Midbrain (tissue), 1 donor: ENCODE data around the gene POLR2F.
"Not testable (repeated sequence)": the region's sequence is repeated elsewhere in the genome, so short reads cannot be mapped to it uniquely, and the experiment has no call there.

Source experiments
- DNase-seq: peaks from one replicate; lab custom pipeline; 2025; lab: John Stamatoyannopoulos, UW

The POLR2F gene

DNA sequence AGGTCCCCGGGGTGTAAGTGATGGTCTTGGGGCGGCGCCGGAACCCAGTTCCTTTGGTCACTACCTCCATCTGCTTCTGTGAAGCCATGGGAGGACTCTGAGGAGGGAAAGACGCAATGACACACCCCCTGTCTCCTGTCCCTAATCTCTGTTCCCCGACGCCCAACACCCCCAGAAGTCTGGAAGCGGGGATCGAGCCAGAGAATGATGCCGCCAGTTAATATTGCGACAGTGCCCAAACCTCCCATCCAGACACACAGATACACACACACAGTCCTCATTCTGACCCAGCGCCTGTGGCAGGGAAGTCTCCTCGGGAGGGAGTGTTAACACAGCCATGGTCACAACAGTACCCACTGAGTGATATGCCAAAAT, 450 bp upstream of the POLR2F start:
- DNase-seq = no peak

DNA sequence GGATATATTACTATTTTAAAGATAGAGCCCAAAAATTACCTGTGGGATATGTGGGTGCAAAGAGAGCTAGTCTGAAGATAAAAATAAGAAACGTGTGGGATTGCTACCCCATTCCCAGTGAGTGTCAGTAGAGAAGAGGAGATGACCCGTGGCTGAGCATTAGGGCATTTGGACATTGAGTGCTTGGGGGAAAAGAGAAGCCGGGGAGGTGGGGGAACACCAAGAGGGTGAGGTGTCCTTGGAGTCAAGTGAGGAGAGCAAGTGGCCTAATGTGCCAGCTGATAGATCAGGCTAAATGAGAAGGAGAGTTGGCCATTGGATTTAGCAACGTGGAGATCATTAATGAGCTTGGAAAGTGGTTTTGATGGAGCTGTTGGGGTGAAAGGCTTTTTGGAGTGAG, 1.2 kb downstream of the POLR2F start:
- DNase-seq = no peak

DNA sequence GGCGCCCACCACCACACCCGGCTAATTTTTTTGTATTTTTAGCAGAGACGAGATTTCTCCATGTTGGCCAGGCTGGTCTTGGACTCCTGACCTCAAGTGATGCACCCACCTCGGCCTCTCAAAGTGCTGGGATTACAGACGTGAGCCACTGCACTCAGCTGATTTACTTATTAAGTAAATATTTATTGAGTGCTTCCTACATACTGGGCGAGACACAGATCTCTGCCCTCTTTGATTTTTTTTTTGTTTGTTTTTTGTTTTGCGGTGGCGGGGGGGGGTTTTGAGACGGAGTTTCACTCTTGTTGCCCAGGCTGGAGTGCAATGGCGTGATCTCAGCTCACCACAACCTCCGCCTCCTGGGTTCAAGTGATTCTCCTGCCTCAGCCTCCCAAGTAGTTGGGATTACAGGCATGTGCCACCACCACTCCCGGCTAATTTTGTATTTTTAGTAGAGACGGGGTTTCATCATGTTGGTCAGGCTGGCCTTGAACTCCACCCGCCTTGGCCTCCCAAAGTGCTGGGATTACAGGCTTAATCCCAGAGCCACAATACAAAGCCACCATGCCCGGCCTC, 2.4 kb downstream of the POLR2F start:
- not testable (repeated sequence) for DNase-seq

DNA sequence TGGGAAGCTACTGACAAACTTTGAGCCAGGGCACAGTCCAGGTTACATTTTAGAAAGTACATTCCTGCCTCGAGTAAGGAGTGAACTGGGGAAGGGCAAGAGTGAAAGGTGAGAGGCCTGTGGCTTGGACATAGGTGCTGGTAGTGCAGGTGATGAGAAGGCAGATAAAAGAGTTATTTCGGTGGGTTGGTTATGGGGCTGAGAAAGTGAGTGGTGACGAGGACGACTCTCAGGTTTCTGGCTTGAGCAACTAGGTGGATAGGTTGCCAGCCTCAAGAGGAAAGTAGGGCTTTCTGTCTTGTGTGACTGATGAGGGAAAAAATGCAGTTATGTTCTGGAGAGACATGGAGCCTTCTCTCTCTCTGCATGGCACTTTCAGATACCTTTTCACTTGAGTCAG, 3.7 kb downstream of the POLR2F start:
- no peak for DNase-seq

DNA sequence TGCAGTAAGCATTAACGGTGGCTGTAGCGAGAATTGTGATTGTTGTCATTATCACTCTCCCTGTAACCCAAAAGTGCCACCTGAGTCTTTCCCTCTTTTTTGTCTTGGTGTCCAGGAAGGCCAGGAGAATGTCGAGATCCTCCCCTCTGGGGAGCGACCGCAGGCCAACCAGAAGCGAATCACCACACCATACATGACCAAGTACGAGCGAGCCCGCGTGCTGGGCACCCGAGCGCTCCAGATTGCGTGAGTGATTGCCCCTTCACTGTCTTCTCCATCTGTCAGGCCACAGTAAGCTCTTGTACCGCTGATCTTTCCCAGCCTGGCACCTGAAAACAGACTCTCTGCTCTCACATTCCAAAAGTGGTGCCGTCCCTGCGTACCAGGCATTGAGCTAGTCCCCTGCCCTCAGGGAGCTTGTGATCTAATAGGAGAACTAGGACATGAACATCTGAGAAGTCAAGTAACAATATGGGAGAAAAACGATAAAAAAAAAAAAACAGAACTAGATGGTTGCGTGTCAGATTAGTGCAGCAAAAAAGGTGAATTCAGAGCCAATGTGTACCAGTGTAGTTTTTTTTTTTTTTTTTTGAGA, 5.8 kb downstream of the POLR2F start:
- DNase-seq = no peak

DNA sequence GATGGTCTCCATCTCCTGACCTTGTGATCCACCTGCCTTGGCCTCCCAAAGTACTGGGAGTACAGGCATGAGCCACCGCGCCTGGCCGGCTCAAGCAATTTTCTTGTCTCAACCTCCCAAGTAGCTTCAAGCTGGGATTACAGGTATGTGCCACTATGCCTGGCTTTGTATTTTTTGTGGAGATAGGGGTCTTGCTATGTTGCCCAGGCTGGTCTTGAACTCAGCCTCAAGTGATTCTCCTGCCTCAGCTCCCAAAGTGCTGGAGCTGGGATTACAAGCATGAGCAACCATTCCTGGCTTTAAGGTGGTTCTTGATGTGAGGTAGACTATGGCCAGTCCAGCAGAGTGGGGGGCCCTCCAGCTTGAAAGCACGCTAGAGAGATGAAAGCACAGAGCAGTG, 7.6 kb downstream of the POLR2F start:
- no peak for DNase-seq

DNA sequence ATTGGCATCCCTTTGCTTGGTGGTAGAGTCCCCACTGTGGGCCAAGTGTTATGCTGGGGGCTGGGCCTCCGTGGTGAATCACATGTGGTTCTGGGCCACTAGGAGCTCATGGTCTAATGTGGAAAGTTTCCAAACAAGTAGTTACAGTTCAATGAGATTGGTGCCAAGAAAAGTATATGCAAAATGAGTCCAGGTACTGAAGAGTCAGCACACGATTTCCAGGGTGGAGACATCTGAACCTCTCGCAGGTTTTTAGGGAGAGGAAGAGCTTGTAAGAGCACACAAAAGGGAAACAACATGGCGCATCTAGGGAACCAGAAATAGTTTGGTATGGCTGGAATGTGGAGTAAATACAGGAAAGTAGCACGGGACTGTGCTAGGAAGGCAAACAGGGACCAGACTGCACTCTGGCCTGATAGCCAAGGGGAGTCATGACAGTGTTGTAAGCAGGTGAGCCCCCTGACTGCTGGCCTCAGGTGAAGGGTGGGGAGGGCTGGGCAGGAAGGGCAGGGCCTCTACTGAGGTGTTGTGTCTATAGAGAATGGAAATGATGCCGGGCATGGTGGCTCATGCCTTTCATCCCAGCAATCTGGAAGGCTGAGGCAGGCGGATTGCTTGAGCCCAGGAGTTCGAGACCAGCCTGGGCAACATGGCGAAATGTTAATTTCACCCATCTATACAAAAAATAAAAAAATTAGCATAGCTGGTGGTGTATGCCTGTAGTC, 12.6 kb downstream of the POLR2F start:
- DNase-seq = no peak

DNA sequence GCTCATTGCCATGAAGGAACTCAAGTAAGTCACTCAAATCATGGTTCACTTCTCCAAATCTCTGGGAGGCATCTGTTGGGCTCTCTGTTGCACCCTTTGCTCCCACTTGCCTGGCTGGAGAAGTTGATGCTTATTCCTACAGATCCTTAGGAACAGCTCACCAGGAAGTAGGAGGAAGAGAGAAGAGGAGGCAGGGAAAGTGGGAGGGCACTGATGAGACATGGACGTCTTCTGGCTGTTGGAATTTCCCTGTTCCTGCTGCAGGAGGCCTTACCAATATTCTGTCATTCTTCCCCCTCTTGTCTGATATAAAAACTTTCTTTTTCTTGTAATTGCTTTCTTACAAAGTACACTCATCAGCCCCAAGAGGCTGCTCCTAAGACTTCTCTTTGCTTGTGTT, 13.6 kb downstream of the POLR2F start:
- no peak for DNase-seq

DNA sequence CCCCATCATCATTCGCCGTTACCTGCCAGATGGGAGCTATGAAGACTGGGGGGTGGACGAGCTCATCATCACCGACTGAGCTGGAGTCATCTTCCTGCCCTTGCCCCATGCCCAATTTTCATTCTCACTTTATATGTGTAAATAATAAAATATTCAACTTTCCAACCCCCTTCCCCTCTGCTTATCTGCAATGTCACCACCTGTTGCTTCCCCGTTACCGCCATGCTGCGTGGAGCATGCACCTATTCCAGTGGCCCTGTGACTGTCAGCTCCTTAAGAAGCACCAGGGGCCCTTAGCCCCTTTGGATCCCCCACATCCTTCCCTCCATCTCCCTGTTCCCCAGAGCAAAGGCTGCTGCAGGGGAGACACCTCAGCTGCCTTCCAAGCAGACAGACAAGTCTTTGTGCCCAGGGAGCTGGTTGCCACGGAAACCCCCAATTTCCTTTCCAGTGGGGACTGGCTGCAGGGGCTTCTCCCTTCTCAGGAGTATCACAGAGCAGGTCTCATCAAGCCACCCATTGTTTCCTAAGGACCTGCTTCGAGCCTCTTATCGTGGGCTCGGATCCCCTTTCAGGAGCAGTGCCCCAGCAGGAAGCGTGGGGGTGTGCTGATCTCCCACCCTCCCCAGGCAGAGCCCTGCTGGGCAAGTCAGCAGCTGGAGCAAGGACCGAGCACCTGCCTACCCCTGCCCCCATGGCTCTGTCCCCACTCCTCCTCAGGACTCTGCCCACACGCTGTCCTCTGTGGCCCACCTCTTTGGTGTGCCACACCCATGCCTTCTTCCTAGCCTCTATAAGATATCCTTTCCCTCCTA, 14.3 kb downstream of the POLR2F start:
- no peak for DNase-seq

DNA sequence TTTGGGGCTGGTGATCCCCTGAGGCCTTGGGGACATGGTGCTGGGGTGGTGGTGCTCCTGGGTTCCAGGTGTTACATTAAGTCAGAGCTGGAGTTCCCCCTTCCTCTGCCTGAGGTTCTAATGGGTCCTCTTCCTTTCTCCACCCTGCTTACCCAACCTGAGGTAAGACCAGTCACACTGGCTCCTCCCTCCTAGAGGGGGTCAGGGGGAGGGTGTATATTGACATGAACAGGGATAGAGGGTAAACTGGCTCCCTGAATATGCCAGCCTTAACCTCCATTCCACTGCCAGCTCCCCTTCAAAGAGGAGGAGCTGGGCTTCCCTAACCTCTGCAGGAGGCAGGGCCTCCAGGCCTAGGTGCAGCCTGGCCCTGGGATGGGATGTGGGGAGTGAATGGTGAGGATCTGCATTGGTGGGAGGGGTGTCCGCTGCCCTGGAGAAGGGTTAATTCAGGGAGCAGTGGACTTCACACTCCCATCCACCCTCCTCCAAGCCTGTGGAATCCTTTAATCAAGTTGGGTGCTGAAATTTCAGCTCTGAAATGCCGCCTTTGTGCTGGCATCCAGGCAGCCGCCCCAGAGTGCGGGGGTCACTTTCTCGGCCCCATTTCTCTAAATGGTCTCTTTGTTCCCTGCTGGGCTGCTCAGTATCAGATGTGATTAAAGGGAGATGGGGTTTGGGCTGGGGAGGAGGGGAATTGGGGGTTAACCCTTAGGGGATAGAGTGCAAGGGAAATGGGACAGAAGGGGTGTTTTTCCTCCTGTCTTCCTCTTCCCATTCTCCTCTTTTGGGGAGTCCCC, 15.2 kb downstream of the POLR2F start:
- peak; percentile 82 for DNase-seq

DNA sequence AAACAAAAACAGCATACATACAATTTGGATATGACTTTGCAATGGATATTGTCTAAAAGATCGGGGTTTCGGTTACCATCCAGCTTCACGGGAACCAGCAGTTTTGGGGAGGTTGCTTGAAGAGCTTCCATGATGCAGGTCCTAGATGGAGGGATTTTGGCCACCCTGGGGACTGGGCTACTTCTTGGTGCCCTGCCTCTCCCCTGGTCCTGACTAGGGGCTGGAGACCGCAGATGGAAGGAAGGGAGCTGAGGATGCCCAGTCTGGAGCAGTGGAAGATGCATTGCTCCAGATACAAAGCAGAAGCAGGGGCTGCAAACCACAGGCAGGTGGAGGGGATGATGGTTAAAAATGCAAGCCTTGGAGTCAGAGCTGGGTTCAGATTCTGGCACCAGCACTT, 17.4 kb downstream of the POLR2F start:
- DNase-seq = no peak

DNA sequence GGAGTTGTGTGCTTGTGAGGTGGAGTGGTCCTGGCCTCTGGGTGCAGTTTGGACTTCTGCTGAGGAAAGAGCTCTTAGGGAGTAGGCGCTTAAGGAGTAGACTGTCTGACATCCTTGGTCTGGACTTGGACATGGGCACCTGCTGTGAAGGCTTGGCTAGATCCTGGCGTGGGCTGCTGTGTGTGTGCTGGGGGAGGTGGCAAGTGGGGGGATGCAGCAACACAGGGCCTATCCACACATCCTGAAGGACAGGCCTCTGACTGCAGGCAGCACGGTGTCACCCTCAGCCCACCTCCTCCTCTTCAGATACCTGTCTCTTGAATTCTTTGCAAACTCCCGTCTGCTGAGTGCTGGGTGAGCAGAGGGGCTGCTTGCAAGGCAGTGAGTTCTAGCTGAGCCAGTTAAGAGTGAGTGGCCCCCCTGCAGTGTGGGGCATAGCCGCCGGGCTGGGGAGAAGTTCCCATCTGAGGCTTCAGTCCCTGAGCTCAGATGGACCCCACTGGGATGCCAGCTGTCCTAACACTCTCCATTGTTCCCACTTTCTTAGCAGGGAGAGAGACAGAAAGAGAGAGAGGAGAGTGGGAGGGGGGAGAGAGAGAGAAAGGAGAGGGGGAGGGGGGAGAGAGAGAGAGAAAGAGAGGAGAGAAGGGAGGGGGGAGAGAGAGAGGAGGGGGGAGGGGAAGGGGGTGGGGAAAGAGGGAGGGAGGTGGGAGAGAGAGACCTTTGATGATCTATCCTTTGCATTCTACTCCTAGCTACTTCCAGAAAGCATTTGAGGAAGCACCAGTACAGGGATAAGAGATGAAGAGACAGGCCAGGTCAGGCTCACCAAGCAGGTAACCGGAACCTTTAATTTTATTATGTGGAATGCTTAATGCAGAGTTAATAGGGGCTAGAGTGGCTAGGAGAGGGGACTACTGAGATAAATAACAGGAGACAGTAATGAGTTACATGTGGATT, 18.3 kb downstream of the POLR2F start:
- no peak for DNase-seq

DNA sequence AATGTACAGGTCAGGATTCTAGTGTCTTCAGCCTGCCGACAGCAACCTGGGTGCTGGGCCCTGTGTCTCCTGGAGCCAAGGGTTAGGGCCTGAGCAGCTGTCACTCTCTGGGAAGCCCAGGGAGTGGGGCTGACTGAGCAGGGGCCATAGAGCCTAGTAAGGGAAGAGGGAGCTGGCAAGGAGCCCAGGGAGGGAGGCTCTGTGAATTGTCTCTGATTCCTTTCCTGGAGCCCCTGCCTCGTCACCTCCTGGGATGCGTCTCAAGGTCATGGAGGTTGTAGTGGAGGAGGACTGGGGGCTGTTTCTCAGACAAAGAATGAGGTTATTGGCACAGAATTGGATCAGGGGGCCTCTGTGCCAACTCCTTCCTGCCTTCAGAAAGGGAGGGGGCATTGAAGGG, 19.0 kb downstream of the POLR2F start:
- no peak for DNase-seq

DNA sequence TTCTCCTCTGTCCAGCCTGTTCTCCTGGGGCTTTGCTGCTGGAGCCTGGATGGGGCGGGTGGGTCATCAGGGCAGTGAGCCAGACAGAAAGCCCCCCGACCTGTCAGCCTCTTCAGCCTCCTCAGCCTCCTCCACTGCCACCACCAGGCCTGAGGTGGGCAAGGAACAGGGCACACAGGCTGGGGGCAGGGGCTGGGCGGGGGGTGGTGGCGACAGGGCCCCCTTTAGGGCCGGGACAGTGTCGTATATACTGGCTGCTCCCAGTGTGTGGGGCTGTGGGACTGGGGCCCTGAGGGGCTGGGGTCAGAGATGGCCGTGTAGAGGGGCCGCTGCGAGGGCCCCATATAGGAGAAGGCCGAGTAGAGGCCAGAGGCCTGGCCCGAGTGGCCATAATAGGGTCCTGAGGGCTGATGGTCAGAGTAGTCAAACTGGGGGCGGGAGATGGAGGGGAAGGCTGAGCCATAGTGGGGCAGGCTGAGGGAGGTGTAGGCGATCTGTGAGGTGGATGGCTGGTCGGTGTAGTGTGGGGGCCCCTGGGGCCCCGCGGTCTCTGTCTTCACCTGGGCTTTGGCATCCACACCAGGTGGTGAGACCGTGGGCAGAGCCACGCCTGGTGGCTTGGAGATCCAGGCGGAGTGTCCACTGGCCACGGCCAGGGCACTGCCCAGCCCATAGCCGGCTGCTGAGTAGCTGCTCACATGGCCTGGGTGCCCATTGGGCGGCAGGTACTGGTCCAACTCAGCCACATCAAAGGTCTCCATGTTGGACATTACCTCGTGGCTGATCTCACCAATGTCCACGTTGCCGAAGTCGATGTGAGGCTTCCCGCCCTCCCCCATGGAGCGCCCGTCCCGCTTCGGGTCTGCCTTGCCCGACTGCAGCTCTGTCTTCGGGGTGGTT, 20.0 kb downstream of the POLR2F start:
- no peak for DNase-seq

DNA sequence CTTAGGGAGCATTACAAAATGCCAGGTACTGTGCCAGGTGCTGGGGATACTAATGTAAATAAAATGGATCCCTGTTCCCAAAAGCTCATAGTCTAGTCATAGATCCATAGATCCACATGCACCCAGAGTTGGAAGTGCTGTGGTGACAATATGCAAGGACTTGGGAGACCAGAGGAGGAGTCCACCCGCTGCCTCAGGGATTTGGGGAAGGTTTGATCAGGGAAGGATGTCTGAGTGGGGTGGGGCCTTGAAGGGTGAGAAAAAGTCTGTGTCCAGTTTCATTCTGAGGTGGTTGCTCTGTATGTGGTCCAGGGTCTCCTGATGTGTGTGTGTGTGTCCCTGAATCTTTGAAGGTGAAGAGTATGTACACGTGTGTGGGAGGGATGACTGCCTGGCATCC, 21.7 kb downstream of the POLR2F start:
- DNase-seq = no peak

DNA sequence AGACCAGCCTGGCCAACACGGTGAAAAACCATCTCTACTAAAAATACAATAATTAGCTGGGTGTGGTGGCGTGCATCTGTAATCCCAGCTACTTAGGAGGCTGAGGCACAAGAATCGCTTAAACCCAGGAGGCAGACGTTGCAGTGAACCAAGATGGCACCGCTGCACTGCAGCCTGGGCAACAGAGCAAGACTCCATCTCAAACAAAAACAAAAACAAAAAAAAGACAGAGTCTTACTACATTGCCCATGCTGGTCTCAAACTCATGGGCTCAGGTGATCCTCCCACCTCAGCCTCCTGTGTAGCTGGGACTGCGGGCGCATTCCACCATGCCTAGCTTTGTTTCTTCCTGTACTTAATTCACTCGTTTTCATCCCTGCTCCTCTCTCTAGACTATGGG, 22.5 kb downstream of the POLR2F start:
- DNase-seq = not testable (repeated sequence)

DNA sequence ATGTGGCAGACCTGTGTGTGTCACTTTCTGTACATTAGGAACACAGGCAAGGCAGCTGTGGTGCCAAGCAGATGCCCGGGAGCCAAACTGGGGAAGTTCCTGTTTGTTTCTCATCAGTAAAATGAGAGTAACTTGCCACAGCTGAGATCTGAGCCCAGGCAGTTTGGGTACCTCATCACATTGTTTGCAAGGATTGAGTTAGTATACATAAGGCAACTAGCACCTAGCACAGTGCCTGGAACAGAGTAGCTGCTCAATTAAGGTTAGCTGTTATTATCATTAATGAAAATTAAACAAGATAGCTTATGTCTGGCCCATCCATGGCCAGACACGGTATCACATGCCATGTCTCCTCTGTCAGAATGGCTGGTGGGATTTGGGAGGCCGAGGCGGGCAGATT, 23.0 kb downstream of the POLR2F start:
- no peak for DNase-seq

DNA sequence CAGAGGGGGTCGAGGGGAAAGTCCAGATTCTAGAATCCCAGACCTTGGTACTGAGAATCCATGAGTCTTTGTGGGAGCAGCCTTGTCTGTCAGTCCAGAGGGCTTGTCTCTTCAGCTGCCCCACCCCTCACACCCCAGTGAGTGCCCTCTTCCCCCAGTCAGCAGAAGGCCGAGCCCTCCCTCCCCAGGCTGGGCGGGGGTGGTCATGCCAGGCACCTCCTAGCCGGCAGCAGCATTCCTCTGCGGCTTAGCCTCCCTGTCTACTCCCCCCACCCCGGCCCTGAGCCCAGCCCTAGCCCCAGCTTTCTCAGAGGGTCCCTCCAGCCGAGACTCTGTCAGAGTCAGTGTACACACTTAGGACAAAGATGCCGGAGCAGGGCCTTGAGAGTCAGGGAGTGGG, 26.3 kb downstream of the POLR2F start:
- peak; percentile 30 for DNase-seq

DNA sequence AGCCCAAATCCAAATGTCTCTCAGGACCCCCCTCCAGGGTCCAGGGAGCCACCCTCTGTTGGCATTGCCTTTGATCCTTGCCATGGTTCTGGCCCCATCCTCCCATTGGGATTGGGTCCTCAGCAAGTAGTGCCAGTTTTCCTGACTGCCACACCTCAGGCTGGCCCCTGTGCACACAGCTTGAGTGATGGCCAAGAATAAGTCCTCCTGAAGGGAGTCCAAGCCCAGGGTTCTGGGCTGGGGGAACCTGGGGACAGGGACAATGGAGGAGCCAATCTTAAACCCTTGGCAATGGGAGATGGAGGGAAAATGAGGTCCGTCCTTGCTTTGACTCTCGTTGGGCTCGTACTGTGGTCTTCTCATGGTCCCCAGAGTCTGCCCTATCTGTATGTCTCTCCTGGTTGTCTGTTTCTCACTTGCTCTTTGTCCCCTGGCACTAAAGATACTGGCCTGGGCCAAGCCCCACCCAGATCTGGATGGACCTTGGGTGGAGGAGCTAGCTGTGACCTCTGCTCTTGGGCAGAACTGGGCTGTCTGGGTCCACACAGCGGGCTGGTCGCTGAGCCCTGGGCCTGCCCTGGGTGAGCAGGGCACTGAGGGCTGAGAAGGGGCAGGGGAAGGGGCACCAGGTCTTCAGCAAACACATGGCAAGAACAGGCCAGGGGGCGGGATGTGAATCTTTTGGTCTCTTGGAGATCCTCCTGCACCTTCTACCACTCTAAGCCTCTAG, 27.9 kb downstream of the POLR2F start:
- DNase-seq = no peak
